Spleen (tissue), 11 donors: ENCODE measurements around the gene DMRT1. TPM values are rescaled to one million over a fixed set of nuclear protein-coding genes. Genes with fewer than 3 reads are reported as not detected.

Experiments
- DNase-seq: peaks from one replicate; pipeline ENCODE4 v3.0.0-alpha.2; 2020
- H3K27ac ChIP-seq, 8 donors: fragments of 200-600 bp; sonication (generic) in 7 of 8; 1 replicate in 4 of 8; 2 replicates in 4 of 8; pipeline versions ENCODE4 v1.5.0 to v1.8.0; 2016 to 2021; ENCODE audit warnings: inconsistent platforms in 4 of 8, mild to moderate bottlenecking in 4 of 8, moderate library complexity in 1 of 8
- H3K27me3 ChIP-seq, 7 donors: fragments of 200-600 bp; sonication (generic) in 6 of 7; replicated peaks in 1 of 7; 1 replicate in 4 of 7; 2 replicates in 3 of 7; pipeline versions ENCODE4 v1.5.0 to v1.8.0; 2016 to 2021; ENCODE audit warnings: inconsistent platforms in 3 of 7, mild to moderate bottlenecking in 1 of 7
- H3K36me3 ChIP-seq, 6 donors: fragments of 200-600 bp; sonication (generic) in 5 of 6; 1 replicate in 4 of 6; 2 replicates in 2 of 6; pipeline versions ENCODE4 v1.5.0 to v1.8.0; 2016 to 2021; ENCODE audit warnings: inconsistent platforms in 2 of 6
- H3K4me1 ChIP-seq, 6 donors: fragments of 200-600 bp; sonication (generic) in 5 of 6; 1 replicate in 3 of 6; 2 replicates in 3 of 6; pipeline versions ENCODE4 v1.5.0 to v1.8.0; 2016 to 2021; ENCODE audit warnings: inconsistent platforms in 3 of 6
- H3K4me3 ChIP-seq, 8 donors: fragments of 200-600 bp; sonication (generic) in 7 of 8; 1 replicate in 4 of 8; 2 replicates in 4 of 8; pipeline versions ENCODE4 v1.5.0 to v1.8.0; 2016 to 2021; ENCODE audit warnings: inconsistent platforms in 4 of 8, mild to moderate bottlenecking in 4 of 8, moderate library complexity in 2 of 8
- H3K9me3 ChIP-seq, 8 donors: fragments of 200-600 bp; sonication (generic) in 7 of 8; 1 replicate in 4 of 8; 2 replicates in 4 of 8; pipeline versions ENCODE4 v1.5.0 to v1.8.0; 2016 to 2021; ENCODE audit warnings: inconsistent platforms in 4 of 8
- POLR2A ChIP-seq, 3 donors: fragments of 450-650 bp; IDR thresholded peaks; one replicate each; pipeline ENCODE4 v1.5.1; 2017; ENCODE audit warnings: antibody characterized with exemption in 3 of 3, mild to moderate bottlenecking in 1 of 3
- POLR2AphosphoS5 ChIP-seq, 3 donors: sonication (generic); formaldehyde crosslinking; IDR thresholded peaks; one replicate each; pipeline ENCODE4 v1.5.1; 2017; ENCODE audit warnings: antibody characterized with exemption in 3 of 3
- WGBS, 5 donors: extraction: QIAGEN DNeasy Blood & Tissue Kit in 3 of 5; methylation state at CpG; one replicate each; pipeline versions ENCODE4 v1.1.5 to v1.1.7; 2013 to 2018; 5-methylcytosine and 5-hydroxymethylcytosine counted together
- intact Hi-C: fragments of 100-400 bp; cut with DNase I; formaldehyde crosslinking; loops from one replicate; pipeline ENCODE4 v1.15.0; 2023; ENCODE audit warnings: low total_unique reads
- polyA plus RNA-seq, 3 donors: library from polyadenylated mRNA; stranded (reverse); fragments of 200-250 nt; gene quantifications; one replicate each; pipeline ENCODE4 v1.2.1, GENCODE V29; 2013
- total RNA-seq, 7 donors: library from RNA; depleted of rRNA in 3 of 7; stranded (reverse); fragments of >200 nt in 3 of 7; fragmentation: NEBNext Ultra II Directional in 4 of 7; extraction: Animal tissue kit (Norgen Biotek cat#: 25700) in 4 of 7; gene quantifications; one replicate each; pipeline versions ENCODE4 v1.1.0 to v1.2.1, GENCODE V29; 2016 to 2021
- TF ChIP-seq, protein P1 (sequence below), 11 experiments: fragments of 200-600 bp in 7 of 11; fragments of 450-650 bp in 4 of 11; sonication (generic) in 4 of 11; IDR thresholded peaks in 8 of 11; conservative IDR thresholded peaks in 3 of 11; 1 replicate in 7 of 11; 2 replicates in 4 of 11; pipeline versions ENCODE4 v1.4.0 to v1.8.0; 2016 to 2021; ENCODE audit warnings: antibody characterized with exemption in 11 of 11, inconsistent platforms in 4 of 11, mild to moderate bottlenecking in 1 of 11
- donor health status: healthy with polysubstance abuse.
- donor health status: DM: no; HTN: no; CAD: no; lungs with moderate emphysema.
- donor health status: DM: no; HTN: no; CAD: no.
- donor health status: Bipolar disorder and iron deficiency.
- donor health status: healthy.
- donor health status: DM: no; HTN: no; CAD: no.
- donor health status: DM: yes; HTN: yes; CAD: no.

DMRT1 gene
- total and polyA plus RNA-seq, 10 donors, result not detected

DNA sequence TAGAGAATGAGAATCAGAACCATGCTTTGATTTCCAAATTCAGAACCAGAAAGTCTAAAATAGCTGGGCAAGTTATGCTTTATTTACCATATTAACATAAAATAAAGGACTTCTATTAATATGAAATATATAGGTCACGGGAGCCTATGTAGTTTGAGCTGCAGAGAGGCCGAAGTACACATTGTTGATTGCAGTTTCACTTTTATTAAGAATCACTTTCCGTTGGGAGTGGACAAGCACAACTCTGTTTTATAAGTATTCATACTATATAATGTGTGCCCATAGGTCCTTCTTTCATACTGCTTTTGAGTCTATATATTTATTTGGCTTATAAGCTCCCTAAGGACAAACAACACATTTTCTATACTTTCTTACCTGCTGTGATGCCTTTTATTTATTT, 76.2 kb downstream of the DMRT1 start:
- no peaks in the 10 kb centered on the region for H3K9me3 ChIP-seq
- intact Hi-C loops, result no loop called here
- H3K4me1 ChIP-seq, result no peaks in the 10 kb centered on the region
- no peaks in the 10 kb centered on the region for H3K36me3 ChIP-seq
- no peak overlapping the region for H3K27ac ChIP-seq
- 75 to 82% (median 79%) methylated on average over 3 of the region's 3 CpGs for WGBS, 5 donors
- no peak for TF ChIP-seq POLR2A (IDR thresholded peaks at IDR 0.05)
- TF ChIP-seq, protein P1, sequence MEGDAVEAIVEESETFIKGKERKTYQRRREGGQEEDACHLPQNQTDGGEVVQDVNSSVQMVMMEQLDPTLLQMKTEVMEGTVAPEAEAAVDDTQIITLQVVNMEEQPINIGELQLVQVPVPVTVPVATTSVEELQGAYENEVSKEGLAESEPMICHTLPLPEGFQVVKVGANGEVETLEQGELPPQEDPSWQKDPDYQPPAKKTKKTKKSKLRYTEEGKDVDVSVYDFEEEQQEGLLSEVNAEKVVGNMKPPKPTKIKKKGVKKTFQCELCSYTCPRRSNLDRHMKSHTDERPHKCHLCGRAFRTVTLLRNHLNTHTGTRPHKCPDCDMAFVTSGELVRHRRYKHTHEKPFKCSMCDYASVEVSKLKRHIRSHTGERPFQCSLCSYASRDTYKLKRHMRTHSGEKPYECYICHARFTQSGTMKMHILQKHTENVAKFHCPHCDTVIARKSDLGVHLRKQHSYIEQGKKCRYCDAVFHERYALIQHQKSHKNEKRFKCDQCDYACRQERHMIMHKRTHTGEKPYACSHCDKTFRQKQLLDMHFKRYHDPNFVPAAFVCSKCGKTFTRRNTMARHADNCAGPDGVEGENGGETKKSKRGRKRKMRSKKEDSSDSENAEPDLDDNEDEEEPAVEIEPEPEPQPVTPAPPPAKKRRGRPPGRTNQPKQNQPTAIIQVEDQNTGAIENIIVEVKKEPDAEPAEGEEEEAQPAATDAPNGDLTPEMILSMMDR (IDR thresholded peaks at IDR 0.05 in 8 of 11, conservative IDR thresholded peaks at IDR 0.05 in 3 of 11), result no peak
- no peak for TF ChIP-seq POLR2AphosphoS5 (IDR thresholded peaks at IDR 0.05)
- no peak for DNase-seq
- no peak overlapping the region for H3K4me3 ChIP-seq
- H3K27me3 ChIP-seq, result peaks cover 0 to 33% (median 0%) of the 10 kb centered on the region in 7 donors

DNA sequence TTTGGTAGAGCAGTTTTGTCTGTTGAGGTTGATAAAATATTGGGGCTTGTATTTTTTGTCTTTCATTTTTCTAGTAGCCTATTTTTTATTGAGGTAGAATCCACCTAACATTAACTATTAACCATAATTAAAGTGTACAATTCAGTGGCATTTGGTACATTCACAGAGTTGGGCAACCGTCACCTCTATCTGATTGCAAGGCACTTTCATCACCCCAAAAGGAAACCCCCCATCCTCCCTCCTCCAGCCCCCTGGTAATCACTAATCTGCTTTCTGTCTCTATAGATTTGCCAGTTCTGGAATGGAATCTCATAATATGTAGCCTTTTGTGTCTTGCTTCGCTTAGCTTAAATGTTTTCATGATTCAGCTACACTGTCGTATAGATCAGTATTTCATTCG, 79.4 kb downstream of the DMRT1 start:
- 75 to 76% (median 76%) methylated on average over 4 of the region's 4 CpGs for WGBS, 5 donors
- H3K9me3 ChIP-seq, result no peaks in the 10 kb centered on the region
- peaks cover 0 to 36% (median 0%) of the 10 kb centered on the region in 7 donors for H3K27me3 ChIP-seq
- DNase-seq, result no peak
- H3K4me1 ChIP-seq, result no peaks in the 10 kb centered on the region
- intact Hi-C loops, result no loop called here
- no peaks in the 10 kb centered on the region for H3K36me3 ChIP-seq
- H3K27ac ChIP-seq, result no peak overlapping the region
- TF ChIP-seq, protein P1 (IDR thresholded peaks at IDR 0.05 in 8 of 11, conservative IDR thresholded peaks at IDR 0.05 in 3 of 11), result no peak
- TF ChIP-seq POLR2A (IDR thresholded peaks at IDR 0.05) (no peak), POLR2AphosphoS5 (IDR thresholded peaks at IDR 0.05) (no peak)
- H3K4me3 ChIP-seq, result no peak overlapping the region

DNA sequence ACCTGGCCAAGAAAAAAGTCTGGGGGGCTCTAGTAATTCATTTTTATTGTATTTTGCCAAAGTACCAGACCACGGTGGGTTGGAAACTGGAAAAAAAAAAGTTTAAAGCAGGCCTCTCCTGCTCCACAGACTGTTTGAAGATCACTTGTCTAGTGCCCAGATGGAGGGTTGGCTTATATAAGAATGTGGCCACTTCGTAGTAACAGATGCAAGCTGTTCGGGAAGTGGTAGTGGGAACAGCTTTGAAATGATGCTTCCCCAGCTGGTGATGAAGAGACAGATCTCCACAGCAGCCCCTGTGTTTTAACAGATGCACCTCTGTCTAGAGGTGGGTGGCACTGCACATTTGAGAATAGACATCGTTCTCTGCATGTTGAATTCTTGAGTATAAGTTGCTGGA, 80.7 kb downstream of the DMRT1 start:
- intact Hi-C loops, result no loop called here
- WGBS, 5 donors, result 79 to 90% (median 84%) methylated on average over 4 of the region's 4 CpGs

DNA sequence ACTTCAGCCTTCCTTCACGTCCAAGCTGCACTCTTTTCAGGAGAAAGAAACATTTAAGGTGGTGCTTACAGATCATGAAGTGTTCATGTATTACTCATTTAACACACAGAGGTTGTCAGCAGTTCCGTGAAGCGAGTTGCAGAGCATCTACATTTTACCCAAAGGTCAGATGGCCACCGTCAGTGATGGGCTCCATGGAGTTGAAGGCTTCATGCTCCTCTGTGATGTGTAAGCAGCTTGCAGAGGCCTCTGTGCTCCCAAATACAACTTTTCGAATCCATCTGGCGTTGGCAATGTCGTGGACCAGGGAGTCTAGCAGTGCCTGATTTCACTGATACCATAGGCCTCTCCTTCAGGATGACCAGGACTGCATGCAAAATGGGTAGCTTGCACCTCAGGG, 81.2 kb downstream of the DMRT1 start:
- no peak for DNase-seq
- peaks cover 0 to 36% (median 0%) of the 10 kb centered on the region in 7 donors for H3K27me3 ChIP-seq
- intact Hi-C loops, result no loop called here
- TF ChIP-seq, protein P1 (IDR thresholded peaks at IDR 0.05 in 8 of 11, conservative IDR thresholded peaks at IDR 0.05 in 3 of 11), result no peak
- TF ChIP-seq POLR2AphosphoS5 (IDR thresholded peaks at IDR 0.05), result no peak
- TF ChIP-seq POLR2A (IDR thresholded peaks at IDR 0.05), result no peak
- H3K9me3 ChIP-seq, result no peaks in the 10 kb centered on the region
- 66 to 83% (median 77%) methylated on average over 7 of the region's 7 CpGs for WGBS, 5 donors
- H3K36me3 ChIP-seq, result no peaks in the 10 kb centered on the region
- H3K4me1 ChIP-seq, result no peaks in the 10 kb centered on the region
- H3K27ac ChIP-seq, result no peak overlapping the region
- no peak overlapping the region for H3K4me3 ChIP-seq

More for the DNA sequence above, 80.7 kb downstream of the DMRT1 start:
- Histone ChIP-seq H3K4me3 (no peak overlapping the region), H3K4me1 (no peaks in the 10 kb centered on the region), H3K9me3 (no peaks in the 10 kb centered on the region), H3K36me3 (no peaks in the 10 kb centered on the region), H3K27me3 (peaks cover 0 to 36% (median 0%) of the 10 kb centered on the region in 7 donors), H3K27ac (no peak overlapping the region)
- DNase-seq, result no peak
- TF ChIP-seq POLR2AphosphoS5 (IDR thresholded peaks at IDR 0.05) (no peak), POLR2A (IDR thresholded peaks at IDR 0.05) (no peak)
- TF ChIP-seq, protein P1 (IDR thresholded peaks at IDR 0.05 in 8 of 11, conservative IDR thresholded peaks at IDR 0.05 in 3 of 11), result no peak
